IPS-11a (cell line): Measurements from ENCODE around the gene DUSP3.

Source experiments
- H3K4me3 ChIP-seq: one replicate; pipeline ENCODE4 v1.5.1; 2013; ENCODE audit warnings: low read depth, low read length, control low read depth

The DUSP3 gene

DNA sequence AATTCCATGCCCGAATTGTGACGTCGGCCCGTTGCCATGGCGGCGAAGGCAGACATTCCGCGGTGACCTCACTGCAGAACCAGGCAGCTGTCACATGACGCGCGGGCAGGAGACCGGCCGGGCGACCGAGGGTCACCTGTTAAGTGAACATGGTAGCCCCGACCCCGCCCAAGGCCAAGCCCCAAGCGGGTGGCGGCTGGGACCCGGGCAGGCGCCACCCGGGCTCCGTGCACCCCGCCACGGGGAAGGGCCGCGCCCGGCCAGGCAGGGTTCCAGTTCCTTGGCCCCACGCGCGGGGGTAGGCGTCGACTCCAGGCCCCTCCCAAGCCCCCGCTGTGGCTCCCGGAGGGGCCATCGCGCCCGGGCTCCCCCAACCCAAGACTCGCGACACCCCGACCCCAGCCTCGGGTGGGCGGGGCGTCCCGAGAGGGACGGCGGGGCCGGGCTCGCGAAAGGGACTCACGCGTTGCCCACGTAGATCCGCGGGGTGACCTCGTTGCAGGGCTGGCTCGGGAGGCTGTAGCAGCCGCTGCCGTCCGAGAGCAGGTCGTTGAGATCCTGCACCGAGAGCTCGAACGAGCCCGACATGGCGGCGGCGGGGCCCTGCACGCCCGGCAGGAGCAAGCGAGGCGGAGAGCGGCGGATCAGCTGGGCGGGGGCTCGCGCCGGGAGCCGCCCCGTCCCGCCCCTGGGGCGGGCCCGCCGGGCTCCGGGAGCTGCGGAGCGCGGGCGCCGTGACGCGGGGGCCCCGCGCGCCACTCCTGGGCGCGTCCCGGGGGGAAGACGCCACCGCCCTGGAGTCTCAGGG is at the start of gene DUSP3:
Gene DUSP3 (minus strand): TSS at position 641 of the 808 bp plus-strand sequence. CDS start 53 bp downstream, at position 588.
- H3K4me3 ChIP-seq, result peak within 1 kb of the TSS; percentile 78

DNA sequence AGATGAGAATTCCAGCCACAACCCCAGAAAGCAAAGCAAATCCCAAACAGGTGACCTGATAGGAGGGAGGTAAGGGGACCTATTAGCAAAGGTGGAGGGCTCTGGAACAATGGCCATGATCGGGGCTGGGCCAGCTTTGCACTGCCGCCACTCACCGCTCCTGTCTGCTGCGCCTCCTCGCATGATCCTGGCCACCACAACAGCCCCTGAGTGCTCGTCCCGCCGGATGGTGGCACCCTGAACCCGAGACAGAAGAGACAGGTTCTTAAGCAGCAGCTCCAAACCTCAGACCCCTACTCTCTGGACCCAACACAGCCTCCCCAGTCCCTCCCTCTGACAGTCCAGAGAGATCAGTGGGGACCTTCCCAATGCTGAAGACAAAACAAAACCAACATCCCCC is 48.8 kb upstream of the DUSP3 start:
- H3K4me3 ChIP-seq, result no peak overlapping the region

DNA sequence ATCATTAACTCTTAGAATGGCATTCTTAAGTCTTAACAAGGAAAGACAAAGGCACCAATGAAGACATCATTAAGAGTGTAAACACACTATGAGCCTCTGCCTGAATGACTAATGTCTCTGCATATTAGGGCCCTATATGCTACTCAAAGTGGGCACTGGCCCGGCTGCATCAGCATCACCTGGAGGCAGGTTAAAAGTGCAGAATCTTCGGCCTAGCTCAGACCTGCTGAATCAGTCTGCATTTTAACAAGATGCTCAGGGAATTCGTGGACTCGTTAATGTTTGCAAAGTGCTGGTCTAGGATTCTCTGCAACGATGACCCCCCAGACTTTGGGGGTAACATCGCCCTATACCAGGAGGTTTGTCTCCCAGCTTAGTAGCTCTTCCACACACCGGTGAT is 47.4 kb upstream of the DUSP3 start:
- no peak overlapping the region for H3K4me3 ChIP-seq

DNA sequence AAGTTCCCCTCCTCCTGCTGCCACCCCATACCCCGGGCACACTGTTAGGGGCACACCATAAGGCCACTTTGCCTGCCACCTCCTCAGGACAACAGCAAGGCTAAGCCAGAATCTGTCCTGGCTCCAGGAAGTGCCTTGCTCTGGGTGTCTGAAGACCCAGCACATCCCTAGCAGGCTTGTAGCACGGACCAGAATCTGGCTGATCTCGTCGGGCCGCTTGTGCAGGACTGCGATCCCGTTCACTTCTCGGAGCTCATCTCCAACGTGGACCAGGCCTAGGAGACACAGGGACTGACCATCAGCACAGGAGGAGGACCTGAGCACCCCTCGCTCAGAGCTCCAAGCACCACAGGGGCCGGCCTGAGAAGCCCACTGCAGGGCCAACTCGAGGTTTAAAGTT is 46.8 kb upstream of the DUSP3 start:
- H3K4me3 ChIP-seq, result no peak overlapping the region

DNA sequence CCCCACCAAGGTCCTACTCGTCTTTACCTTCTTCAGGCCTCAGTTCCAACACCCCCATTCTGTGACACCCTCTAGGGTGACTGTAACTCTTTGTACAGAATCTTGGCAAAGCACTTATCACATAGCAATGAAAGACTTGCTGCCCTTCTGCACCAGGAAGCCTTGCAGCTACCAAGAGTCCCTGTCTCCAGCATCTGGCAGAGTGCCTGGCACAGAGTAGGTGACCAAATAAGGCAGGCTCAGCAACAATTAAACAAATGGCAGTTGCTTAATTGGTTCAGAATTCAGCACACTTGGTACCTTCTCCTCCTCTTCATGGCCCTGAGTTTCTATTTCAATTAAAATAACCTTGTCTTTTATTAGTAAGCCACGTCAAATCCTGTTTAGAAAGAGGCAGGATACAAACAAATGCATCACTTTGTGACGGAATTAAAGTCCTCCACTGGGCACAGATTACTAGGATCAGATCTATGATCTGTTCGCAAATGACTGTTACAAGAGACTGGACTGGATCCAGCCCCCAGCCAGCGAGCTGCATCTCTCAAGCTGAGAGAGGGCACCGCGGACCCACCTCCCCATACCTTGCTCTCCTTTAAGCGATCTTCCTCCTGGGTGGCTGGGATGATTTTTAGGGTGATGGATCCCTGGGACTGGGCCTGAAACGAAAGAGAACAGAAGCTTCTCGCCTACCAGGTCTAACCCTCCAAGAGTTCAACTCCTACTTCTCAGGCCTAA is 44.7 kb upstream of the DUSP3 start:
- H3K4me3 ChIP-seq, result no peak overlapping the region

DNA sequence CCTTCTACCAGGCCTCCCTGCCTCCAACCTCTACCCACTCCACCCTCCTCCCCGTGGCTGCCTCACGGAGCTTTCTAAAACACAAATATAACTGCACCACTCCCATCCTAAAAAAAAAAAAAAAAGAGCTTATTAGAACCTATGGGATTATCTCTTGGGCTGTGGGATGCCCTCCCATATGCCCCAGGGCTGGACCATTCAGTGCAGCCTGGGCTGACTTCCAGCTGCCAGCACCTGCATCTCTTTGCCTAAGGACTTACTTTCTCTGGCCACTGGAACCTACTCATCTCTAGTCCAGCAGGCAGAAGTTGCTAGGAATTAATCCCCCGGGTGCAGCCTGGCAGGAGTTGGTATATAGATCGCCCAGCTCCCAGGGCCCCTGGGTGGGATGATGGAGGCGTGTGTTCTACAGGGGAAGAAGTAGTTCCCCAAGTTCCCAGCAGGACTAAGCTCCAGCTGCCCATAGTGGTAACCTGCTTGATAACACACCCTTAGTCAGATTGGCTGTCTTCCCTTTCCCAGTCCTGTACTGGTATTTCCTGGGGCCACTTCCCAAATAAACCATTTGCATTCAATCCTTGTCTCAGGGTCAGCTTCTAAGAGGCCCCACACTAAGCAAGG is 43.9 kb upstream of the DUSP3 start:
- no peak overlapping the region for H3K4me3 ChIP-seq

DNA sequence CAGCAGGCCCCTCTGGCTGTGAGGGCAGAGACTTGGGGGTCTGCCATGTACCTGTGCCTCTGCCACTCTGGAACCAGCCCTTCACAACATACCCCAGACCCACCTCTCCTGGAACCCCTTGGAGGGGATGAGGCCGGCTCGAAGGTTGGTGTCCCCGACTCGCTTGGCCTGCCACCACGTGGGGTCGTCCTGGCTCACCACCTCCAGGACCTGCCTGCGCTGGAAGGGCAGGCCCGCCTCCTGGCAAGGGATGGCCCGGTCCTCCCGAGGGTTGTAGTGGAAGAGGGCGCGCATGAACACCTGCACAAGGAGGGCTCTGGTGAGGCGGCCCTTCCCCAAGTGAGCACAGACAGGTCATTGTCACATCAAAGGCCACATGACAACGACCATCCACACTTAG is 42.0 kb upstream of the DUSP3 start:
- no peak overlapping the region for H3K4me3 ChIP-seq

DNA sequence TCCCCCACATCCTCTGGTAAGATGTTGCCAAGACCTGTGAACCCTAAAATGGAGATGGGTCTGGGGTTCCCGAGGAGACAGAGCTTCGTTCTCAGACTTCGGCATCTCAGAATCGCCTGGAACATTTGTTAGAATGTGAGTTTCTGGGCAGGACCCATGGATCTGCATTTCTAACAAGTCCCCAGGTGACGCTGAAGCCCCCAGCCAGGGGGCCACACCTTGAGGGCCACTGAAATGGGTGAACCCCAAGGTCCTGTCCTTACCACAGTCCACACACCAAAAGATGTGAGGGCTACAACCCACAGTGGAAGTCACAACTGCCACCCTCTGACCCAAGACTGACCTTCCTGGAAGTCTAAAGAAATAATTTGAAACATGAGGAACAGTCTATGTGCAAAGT is 40.2 kb upstream of the DUSP3 start:
- H3K4me3 ChIP-seq, result no peak overlapping the region

DNA sequence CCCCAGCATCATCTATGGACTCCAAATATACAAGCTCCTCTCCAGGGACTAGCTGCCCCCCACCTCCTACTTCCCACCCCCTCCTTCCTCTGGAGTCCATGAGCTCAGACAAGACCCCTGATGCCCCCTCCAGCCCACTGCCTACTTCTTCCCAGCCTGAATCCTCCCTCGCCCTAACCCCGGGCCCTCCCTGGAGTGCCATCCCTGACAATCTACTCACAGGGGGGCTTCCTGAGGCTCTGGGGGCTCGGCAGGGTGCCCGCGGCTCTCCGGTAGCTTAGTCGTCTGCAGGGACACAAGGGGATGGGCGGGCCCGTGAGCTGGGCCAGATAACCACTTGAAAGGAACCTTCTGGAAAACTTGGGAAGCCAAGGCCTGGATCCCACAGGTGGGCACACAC is 39.0 kb upstream of the DUSP3 start:
- H3K4me3 ChIP-seq, result no peak overlapping the region

DNA sequence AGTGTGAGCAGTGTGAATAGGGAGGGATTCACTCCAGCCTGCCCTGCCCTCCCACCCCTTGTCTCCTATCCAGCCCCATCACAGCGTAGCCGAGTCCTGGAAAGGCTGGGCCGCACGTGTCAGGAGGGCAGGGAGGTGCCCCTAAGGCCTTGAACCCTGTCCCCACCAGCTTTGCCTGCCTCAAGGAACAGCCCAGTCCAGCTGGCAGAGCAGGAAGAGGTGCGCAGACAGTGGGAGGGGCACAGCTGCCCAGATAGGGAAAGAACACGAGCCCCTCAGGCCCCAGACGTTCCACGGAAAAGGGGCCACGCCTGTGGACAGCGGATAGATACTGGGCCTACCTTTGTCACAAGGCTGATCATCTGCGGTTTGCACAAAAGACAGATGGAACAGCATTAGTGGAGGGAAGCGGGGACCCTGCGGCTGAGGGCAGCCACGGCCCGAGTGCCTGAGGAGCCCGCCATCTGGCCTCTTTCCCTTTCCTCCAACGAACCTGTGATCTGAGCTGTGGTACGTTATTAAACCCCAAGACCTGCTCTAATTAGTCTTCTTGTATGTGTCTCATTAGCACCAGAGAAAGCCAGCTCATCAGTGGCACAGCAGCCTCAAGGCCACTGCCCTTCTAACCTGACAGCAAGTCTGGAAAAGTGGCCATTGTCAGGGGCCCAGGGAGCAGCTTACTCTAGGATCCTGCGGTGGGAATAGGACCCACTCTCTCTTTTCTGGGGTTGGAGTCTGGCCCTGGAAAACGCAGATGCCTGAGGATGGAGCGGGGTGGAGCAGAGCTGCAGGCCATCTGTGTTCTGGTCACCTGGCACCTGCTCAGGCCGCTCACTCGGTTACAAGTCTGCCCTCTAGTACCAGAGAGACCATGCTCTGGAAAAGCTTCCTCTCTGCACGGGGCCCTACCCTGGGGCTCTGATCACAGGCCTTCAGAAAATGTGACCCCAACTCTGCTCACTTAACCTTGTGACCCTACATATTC is 37.9 kb upstream of the DUSP3 start:
- no peak overlapping the region for H3K4me3 ChIP-seq

DNA sequence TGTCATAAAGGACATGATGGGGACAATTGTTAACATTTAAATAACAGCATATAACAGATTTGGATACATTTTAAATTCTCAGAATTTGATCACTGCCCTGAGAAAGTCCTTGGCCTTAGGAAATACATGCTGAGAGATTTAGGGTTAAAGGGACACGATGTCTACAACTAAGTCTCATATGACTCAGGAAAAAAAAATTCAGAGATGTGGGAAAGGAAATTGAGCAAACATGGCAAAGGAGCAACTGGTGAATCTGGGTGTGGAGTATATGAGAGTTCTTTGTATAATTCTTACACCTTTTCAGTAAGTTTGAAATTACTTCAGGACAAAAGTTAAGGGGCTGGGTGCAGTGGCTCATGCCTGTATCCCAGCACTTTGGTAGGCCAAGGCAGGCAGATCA is 35.9 kb upstream of the DUSP3 start:
- H3K4me3 ChIP-seq, result no peak overlapping the region

DNA sequence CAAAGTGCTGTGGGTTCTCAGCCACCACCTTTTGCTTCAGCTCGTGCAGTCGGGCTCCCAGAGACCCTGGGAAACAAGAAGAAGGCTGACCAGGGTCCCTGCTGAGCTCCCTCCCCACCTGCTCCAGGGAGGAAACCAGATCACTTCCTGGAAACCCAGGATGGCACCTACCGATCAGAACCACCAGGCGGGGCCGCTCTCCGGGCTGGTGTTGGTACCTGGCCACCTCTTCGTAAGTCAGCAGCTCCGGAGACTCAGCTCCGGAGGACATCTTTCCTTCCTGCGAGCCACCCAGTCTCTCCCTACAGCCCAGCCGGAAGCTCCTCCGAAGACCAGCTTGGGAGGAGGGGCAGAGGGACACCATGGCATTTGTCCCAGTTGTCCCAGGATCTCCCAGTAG is 35.2 kb upstream of the DUSP3 start:
- no peak overlapping the region for H3K4me3 ChIP-seq

DNA sequence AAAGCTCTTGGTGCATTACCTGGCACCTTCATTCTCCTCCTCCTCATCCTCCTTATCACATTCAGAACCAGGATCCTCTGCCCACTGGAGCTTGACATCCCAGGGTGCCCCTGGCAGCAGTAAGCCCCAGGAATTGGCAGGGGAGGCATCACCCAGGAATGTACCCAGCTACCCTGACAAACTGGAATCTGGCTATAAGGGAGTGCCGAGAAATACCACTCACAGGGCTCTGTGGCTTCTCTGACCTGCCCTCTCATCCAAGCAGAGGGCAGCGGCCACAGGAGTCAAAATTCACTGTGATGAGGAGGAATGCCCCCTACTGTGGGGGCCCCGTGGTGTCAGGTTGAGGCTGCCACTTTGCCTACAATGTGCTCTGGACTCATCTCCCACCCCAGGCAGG is 34.6 kb upstream of the DUSP3 start:
- H3K4me3 ChIP-seq, result no peak overlapping the region

DNA sequence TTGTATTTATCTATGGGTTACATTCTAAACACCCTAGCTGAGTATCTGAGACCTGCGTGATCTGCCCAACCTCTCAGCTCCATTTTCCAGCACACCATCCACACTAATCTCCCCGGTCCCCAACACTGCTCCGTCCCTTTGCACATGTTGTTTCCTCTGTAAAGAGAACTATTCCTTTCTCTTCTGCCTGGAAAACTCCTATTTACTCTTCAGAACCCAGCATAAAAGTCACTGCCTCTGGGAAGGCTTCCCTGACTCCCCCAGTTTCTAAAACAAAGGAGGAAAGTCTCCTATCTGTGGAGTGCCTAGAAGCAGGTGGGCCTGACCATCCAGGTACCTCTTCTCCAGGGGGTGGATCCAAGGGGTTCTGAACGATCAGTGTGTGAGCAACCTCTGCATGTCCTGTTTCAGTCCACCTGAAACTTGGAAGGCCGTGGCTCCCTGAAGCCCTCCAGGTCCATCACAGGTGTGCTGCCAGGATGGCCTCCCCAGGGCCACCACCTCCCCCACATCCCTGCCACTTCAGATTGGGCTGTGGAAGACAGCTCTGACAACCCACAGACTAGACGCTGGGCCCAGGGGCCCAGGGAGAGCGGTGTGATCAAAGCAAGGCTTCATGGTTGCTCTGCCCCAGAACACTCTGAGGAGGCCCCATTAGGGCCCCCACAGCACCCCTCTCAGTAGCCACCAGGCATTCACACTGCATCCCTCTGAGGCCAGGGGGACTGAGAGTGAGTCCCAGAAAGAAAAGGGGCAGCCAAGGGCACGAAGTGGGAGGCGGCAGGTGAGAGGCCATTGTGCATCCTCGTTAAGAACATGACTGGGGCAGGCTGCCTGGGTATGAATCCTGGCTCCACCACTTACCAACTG is 33.9 kb upstream of the DUSP3 start:
- H3K4me3 ChIP-seq, result no peak overlapping the region

DNA sequence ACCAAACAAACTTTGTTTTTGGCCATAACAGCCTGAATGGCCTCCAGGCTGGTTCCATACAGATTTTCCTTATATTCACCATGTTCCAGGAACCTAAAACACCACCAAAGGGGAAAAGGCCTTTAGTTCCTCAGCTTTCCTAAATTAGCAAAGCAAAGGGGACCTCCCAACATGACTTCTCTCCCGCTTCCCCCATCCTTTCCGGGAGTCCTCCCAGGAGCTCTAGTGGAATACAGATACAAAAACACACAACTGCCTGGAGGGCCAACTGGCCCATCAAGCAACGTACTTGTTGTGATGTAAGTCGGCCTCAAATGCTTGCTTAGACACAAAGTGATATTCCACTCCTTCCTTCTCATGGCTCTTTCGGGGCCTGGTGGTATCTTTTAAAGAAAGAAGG is 32.0 kb upstream of the DUSP3 start:
- H3K4me3 ChIP-seq, result no peak overlapping the region

DNA sequence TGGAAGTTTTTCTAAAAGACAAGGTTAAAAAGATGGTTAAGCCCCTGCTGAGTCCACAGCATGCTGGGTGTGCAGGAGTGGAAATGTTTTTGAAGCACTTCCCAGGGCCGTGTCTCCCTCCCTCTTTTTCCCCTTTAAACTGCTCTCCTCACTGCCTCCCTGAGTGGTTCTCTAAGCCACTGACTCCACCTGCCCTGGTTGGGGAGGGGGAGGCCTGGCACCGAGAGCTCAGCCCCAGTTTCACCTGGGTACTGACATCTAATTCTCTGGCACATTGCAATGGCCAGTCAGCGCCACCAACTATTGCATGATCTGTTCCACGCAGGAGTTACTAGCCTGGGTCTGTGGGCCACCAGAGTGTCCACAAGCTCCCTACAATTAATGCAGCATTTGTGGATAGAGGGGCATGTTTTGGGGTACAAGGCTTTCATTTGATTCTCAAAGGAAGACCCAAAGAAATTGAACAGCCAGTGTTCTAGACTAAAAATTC is 31.5 kb upstream of the DUSP3 start:
- H3K4me3 ChIP-seq, result no peak overlapping the region

DNA sequence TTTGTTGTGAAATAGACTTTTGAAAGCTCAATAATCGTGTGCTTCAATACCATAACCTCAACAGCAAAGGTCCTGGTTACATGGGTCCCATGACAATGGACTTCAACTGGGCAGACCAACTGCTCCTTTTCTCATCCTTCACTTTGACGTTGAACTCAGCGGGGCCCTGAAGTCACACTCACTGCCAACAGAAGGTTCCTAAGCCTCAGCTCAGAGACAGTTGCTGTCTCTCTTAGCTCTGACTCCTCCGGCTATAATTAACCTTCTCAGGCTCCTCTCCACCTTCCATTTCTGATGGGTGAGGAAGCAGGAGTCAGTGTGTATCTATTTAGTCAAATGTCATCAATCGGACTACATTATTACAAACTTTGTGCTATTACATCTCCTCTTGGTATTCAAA is 30.3 kb upstream of the DUSP3 start:
- no peak overlapping the region for H3K4me3 ChIP-seq

DNA sequence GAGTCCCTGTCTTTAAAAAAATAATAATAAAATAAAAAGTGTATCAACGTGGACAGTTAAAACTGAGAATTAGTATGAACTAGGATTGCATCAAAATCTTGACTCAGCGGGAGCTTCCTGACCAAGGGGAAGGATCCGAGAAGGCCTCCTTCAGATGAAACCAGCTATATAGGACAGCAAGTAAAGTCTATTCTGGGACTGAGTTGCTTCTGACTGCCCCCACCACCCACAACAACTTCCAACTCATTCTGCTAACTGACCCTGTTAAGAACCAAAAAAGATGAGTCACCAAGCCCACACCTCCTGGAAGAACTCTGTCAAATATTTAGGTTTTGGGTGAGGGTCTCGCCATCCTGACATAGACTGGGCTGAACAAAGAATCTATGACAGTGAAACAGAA is 29.3 kb upstream of the DUSP3 start:
- no peak overlapping the region for H3K4me3 ChIP-seq

DNA sequence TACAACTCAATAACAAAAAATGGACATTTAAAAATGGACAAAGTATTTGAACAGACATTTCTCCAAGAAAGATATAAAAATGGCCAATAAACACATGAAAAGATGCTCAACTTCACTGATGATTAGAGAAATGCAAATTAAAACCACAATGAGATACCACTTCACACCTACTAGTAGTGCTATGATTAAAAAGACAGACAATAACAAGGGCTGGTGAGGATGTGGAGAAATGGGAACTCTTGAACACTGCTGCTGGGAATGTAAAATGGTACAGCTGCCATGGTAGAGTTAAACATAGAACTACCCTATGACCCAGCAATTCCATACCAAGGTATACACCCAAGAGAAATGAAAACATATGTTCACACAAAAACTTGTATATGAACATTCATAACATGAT is 26.3 kb upstream of the DUSP3 start:
- no peak overlapping the region for H3K4me3 ChIP-seq

DNA sequence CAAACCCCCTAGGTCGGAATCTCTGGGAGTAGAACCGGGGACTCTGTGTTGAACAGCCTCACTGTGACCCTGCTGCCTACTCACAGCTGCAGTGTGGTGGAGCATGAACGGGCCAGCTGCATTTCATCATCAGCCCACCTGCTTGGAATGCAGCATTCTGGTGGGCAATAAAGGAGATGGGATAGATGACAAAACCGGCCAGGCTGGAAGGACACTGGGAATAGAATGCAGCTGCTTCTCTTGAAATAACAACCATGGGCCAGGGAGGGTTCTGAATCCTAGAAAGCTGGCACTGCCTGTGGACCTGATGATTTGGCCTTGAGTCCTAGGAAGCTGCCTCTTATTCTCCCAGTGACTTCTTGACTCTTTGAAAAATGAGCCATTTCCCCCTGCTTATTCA is 25.0 kb upstream of the DUSP3 start:
- H3K4me3 ChIP-seq, result no peak overlapping the region
